Astrocyte of the cerebellum (primary cell): ENCODE results near the gene EAPP.
"Not testable (repeated sequence)": the region's sequence is repeated elsewhere in the genome, so short reads cannot be mapped to it uniquely, and the experiment has no call there.

ENCODE experiments used
- DNase-seq: peaks from one replicate; pipeline ENCODE4 v3.0.0-alpha.2; 2011; ENCODE audit warnings: low read depth
- H3K4me3 ChIP-seq: 2 replicates; pipeline ENCODE4 v1.5.1; 2011; ENCODE audit warnings: mild to moderate bottlenecking, low read depth, low read length, moderate library complexity
- in situ Hi-C: cut with HindIII; loops from 2 replicates; pipeline ENCODE4 v1.10.0; 2017; ENCODE audit warnings: low sequenced_read_pairs
- TF ChIP-seq, protein P1 (sequence below): IDR thresholded peaks from 2 replicates; pipeline ENCODE4 v1.5.1; 2012; ENCODE audit warnings: low read length, low read depth, moderate library complexity, mild to moderate bottlenecking; ENCODE audit errors: missing control alignments

EAPP gene

DNA sequence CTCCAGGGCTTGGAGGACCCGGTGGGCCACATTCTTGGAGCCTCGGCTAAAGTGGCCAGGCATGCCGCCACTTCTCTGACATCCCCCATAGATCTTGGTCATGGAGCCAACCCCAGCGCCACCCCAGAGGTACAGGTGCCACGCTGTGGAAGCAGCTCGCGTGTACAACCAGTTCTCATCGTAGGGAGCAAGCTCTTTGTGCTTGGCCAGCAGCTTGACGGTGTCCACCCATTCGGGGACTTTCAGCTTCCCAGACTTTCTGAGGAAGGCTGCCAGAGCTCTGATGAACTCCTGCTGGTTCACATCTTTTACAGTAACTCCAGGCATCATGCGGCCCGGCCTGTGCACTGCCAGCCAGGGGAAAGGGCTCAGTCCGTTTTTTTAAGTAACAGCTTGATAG is 29.3 kb upstream of the EAPP start:
- in situ Hi-C loops: no loop called here
- H3K4me3 ChIP-seq: no peak overlapping the region
- DNase-seq: no peak
- TF ChIP-seq, protein P1, sequence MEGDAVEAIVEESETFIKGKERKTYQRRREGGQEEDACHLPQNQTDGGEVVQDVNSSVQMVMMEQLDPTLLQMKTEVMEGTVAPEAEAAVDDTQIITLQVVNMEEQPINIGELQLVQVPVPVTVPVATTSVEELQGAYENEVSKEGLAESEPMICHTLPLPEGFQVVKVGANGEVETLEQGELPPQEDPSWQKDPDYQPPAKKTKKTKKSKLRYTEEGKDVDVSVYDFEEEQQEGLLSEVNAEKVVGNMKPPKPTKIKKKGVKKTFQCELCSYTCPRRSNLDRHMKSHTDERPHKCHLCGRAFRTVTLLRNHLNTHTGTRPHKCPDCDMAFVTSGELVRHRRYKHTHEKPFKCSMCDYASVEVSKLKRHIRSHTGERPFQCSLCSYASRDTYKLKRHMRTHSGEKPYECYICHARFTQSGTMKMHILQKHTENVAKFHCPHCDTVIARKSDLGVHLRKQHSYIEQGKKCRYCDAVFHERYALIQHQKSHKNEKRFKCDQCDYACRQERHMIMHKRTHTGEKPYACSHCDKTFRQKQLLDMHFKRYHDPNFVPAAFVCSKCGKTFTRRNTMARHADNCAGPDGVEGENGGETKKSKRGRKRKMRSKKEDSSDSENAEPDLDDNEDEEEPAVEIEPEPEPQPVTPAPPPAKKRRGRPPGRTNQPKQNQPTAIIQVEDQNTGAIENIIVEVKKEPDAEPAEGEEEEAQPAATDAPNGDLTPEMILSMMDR: no peak

- in situ Hi-C loops: no loop called here
- H3K4me3 ChIP-seq: no peak overlapping the region
- TF ChIP-seq, protein P1: no peak
- DNase-seq: no peak
Measured at GRCh38 chr14:34562776-34563150, 23.3 kb upstream of the EAPP start.

GRCh38 chr14:34562037-34562775 is 22.7 kb upstream of the EAPP start:
- DNase-seq, in situ Hi-C loops, H3K4me3 ChIP-seq: not testable (repeated sequence)

- H3K4me3 ChIP-seq, in situ Hi-C loops, DNase-seq: not testable (repeated sequence)
Measured at GRCh38 chr14:34556498-34556829, 17.0 kb upstream of the EAPP start.

DNA sequence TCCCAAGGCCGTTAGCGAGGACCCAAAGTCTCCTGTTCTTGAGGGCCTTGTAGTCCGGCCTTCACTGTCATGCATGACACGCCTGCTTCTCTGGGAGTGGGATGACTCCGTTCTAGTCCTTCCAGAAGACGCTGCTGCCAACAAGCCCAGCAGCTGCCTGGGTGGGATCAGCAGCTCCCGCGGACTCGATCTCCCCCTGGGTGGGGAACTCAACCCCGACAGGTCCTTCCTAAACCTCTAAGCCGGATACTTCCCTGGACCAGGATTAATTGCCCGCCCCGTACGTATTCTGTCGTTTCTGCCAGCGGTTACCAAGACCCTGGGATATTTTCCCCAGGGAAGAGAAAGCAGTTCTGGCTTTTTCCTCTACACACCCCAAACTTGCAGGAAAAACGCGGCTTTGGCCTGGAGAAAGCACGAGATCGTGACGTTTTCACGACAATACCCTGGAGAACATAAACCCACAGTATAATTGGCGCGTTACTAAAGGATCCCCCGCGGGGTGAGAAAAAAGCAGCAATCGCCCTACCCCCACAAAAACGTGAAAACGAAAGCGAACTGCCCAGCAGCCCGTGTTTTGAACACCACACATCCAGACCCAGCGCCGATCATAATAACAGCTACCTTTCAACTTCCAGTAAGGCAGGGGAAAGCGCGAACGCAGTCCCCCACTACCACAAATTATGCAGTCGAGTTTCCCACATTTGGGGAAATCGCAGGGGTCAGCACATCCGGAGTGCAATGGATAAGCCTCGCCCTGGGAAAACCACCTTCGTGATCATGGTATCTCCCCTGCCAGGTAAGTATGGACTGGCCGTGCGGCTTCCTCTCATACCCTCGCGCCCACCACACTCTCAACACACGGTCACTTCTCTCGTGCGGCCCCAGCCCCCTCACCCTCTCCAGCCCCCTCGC is 16.3 kb upstream of the EAPP start:
- in situ Hi-C loops: not testable (repeated sequence)

DNA sequence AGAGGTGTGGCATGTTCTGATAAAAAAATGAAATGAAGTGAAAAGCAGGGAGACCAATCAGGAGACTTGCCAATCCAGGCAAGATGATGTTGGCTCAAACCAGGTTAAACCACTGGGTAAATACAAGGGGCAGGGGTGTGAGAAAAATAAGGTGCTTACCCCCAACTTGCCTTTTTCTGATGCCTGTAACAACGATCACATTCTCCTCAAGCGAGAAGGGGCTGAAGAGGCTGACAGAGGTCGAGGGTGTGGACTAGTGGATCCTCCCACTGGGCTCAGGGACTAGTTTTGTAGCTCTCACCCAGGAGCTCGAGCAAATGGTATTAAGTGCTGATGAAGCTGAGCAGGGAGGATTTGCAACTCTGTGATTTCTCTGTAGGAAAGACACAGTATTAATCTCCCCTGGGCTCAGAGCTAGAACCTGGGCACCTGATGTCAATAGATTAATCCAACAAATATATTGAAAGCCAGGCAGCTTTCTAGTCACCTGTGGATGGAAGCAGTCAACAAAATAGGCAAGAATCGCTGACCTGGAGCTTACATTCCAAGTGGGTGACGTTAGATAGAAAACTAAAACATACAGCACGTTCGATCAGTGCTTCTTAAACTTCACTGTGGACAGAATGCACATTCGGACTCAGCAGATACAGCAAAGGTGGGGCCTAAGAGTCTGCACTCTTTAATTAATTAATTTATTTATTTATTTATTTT is 15.2 kb upstream of the EAPP start:
- no peak for DNase-seq
- H3K4me3 ChIP-seq: no peak overlapping the region
- in situ Hi-C loops: no loop called here
- TF ChIP-seq, protein P1: no peak

More for the DNA sequence above, 16.3 kb upstream of the EAPP start:
- H3K4me3 ChIP-seq, DNase-seq: not testable (repeated sequence)

GRCh38 chr14:34549276-34549966 is 9.9 kb upstream of the EAPP start:
- in situ Hi-C loops, DNase-seq, H3K4me3 ChIP-seq: not testable (repeated sequence)

- H3K4me3 ChIP-seq: no peak overlapping the region
- TF ChIP-seq, protein P1: no peak
- no peak for DNase-seq
- in situ Hi-C loops: no loop called here
Measured at GRCh38 chr14:34548472-34548981, 9.0 kb upstream of the EAPP start.

- H3K4me3 ChIP-seq, DNase-seq, in situ Hi-C loops: not testable (repeated sequence)
Measured at GRCh38 chr14:34547136-34547520, 7.6 kb upstream of the EAPP start.

GRCh38 chr14:34546272-34547135 is 7.0 kb upstream of the EAPP start:
- in situ Hi-C loops, DNase-seq, H3K4me3 ChIP-seq: not testable (repeated sequence)
